ENCODE data around the gene IGFL2.

IGFL2 gene

DNA sequence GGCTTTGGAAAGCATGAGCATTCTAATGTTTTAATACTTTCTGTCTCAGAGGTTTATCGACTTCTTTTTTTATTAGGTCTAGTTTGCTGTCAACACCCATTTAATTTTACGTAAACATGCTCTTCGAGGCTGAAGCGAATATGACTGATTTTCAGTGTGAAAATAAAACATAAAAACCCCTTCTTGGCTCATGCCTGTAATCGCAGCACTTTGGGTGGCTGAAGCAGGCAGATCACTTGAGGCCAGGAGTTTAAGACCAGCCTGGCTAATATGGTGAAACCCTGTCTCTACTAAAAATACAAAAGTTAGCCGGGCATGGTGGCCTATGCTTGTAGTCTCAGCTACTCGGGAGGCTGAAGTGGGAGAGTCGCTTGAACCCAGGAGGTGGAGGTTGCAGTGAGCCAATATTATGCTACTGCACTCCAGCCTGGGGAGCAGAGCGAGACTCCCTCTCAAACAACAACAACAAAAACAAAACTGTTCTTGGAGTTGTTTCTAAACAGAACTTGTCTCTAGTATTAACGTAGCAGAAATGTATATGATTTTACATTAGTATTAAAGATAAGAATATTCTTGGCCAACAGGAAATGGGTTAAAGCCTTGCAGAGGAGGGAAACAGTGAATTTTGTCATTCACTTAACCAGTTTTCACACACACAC, 16.4 kb upstream of the IGFL2 start:
- TF ChIP-seq, protein P1, sequence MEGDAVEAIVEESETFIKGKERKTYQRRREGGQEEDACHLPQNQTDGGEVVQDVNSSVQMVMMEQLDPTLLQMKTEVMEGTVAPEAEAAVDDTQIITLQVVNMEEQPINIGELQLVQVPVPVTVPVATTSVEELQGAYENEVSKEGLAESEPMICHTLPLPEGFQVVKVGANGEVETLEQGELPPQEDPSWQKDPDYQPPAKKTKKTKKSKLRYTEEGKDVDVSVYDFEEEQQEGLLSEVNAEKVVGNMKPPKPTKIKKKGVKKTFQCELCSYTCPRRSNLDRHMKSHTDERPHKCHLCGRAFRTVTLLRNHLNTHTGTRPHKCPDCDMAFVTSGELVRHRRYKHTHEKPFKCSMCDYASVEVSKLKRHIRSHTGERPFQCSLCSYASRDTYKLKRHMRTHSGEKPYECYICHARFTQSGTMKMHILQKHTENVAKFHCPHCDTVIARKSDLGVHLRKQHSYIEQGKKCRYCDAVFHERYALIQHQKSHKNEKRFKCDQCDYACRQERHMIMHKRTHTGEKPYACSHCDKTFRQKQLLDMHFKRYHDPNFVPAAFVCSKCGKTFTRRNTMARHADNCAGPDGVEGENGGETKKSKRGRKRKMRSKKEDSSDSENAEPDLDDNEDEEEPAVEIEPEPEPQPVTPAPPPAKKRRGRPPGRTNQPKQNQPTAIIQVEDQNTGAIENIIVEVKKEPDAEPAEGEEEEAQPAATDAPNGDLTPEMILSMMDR (IDR thresholded peaks at IDR 0.05; ENCODE audit: low read depth, low read length) = no peak
- DNase-seq (ENCODE audit: extremely low read depth, low read depth) = no peak

DNA sequence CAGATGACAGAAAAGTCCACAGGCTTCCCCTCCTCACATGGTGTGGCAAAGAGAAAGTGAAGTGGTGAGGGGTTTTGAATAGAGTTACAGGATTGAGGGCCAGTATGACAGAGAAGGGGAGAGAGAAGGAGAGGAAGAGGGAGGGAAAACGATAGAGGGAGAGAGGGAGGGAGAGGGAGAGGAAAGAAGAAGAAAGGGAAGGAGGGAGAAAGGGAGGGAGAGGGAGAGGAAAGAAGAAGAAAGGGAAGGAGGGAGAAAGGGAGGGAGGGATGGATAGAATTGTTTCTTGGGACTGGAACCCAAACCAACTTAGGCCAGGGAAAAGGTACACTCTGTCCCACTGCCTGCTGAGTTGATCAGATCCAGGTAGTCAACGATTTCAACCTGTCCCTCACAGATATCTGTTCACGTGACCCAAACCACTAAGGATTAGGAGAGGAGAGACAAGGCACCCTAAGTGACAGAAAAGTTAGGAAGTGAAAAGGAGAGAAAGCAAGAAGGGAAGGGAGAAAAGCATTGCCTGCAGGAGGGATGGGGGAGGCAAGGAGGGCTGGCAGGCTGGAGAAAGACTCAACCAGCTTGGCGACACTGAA, 15.4 kb upstream of the IGFL2 start:
- DNase-seq (ENCODE audit: extremely low read depth, low read depth) = no peak

DNA sequence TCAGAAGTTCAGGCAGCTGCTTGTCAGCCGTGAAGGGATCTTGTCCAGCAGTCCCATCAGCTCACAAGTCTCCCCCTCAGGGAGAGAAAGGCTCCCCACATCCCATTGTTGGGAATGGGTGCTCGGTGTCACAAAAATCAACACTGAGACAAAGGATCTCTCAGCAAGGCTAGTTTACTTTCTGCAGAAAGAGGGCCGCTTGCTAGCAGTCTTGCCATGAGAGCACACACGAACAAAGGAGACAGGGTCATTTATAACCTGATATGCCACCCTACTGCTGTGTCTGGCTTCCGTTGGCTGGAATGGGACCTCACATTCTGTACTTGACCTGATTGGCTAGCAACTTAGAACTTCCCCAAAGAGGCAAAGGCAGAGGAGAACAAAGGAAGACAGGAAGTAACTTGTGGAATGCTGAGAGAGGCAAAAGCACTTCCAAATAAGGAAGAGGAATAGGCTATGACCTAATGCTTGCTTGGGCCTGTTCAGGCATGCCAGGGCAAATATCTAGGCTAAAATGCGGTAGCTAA, 14.9 kb upstream of the IGFL2 start:
- TF ChIP-seq, protein P1 (IDR thresholded peaks at IDR 0.05; ENCODE audit: low read depth, low read length) = no peak
- peak; percentile 77 for DNase-seq (ENCODE audit: extremely low read depth, low read depth)

More for the DNA sequence above, 15.4 kb upstream of the IGFL2 start:
- TF ChIP-seq, protein P1 (IDR thresholded peaks at IDR 0.05; ENCODE audit: low read depth, low read length) = no peak

DNA sequence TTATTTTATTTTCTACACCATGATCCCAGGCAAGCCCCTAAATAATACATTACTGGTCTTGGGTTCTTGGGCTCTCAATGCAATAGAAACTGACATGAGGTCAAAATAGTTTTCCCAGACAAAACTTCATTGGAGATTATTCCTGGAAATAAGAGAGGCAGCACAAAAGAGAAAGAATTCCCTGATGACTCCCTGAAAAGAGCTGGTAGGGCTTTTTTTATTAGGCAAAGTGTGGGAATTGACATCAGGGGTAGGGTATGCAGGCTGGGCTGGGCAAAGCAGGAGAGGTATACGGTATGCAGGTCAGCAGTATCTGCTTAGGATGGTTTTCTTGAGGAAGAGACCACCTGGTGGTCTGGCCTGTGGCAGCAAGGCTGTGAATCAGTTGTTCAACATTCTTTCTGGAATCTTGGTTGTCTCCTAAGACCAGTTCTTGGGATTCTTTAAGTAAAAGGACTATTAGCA, 14.2 kb upstream of the IGFL2 start:
- no peak for DNase-seq (ENCODE audit: extremely low read depth, low read depth)
- TF ChIP-seq, protein P1 (IDR thresholded peaks at IDR 0.05; ENCODE audit: low read depth, low read length) = no peak

DNA sequence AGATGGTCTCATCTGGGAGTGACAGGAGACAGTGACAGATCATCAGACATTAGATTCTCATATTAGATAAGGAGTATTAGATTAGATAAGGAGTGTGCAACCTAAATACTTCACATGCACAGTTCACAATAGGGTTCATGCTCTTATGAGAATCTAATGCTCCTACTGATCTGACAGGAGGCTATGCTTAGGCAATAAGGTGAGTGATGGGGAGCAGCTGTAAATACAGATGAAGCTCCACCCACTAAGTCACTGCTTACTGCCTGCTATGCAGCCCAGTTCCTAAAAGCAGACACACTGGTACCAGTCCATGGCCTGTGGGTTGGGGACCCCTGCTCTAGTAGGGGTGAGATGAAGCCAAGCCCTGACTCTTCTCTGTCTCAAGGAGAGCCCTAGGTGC, 13.5 kb upstream of the IGFL2 start:
- DNase-seq (ENCODE audit: extremely low read depth, low read depth) = no peak

DNA sequence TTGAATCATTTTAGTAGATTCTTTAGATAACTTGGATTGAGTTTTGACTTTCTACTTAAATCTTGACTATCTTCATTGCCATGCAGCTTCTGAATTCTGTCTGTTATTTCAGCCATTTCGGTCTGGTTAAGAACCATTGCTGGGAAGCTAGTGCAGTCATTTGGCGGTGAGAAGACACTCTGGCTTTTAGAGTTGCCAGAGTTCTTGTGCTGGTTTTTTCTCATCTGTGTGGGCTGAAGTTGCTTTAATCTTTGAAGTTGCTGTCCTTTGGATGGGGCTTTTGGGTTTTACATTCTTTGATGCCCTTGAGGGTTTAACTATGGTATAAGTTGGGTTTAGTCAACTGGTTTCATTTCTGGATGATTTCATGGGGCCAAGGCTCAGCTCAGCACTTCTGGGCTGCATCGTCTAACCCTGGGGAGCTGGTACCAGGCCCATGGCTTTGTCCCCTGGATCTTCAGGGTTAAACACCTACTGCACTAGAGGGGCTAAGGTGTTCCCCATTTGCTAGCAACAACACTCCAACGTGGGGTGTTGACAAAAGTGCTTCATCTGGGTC, 10.0 kb upstream of the IGFL2 start:
- TF ChIP-seq, protein P1 (IDR thresholded peaks at IDR 0.05; ENCODE audit: low read depth, low read length) = no peak
- no peak for DNase-seq (ENCODE audit: extremely low read depth, low read depth)

More for the DNA sequence above, 13.5 kb upstream of the IGFL2 start:
- TF ChIP-seq, protein P1 (IDR thresholded peaks at IDR 0.05; ENCODE audit: low read depth, low read length) = no peak

DNA sequence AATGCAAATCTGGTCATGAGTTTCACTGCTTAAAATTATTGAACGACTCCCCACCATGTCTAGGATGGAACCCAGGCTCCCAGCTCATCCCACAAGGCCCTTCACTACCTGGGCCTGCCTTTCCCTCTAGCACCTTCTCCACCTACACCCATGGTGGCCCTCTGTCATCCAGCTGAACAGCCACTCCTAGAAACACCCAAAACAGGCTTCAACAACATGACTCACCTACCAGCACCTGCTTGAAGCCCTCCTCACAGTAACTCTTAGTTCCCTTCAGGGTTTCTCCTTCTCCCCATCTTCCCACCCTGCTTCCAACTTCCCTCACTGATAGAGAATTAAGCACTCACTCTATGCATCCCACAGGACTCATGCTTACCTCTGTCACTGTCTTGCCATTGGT, 6.6 kb upstream of the IGFL2 start:
- DNase-seq (ENCODE audit: extremely low read depth, low read depth) = no peak
- TF ChIP-seq, protein P1 (IDR thresholded peaks at IDR 0.05; ENCODE audit: low read depth, low read length) = no peak
